ENCODE measurements around the gene NR3C2. TPM values are rescaled to one million over a fixed set of nuclear protein-coding genes. Genes with fewer than 3 reads are reported as not detected.

The NR3C2 gene
- total RNA-seq, 1 donor: 4.7 TPM

DNA sequence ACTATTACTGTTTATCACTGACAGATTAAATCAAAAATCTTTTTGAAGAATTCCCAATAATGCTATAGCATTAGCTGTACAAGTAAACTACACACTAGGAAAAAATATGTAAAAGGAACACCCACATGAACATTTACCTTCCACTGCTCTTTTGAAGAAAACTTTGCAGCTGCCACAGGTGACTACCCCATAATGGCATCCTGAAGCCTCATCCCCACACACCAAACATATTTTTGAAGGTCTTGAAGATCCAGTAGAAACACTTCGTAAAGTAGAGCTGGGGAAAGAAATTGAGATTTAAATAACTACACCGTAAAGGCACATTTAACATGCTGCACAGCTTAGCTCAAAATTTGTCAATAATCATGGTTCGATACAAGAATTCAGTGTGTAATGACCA lies 182.4 kb downstream of the NR3C2 start:
- TF ChIP-seq, protein P1, sequence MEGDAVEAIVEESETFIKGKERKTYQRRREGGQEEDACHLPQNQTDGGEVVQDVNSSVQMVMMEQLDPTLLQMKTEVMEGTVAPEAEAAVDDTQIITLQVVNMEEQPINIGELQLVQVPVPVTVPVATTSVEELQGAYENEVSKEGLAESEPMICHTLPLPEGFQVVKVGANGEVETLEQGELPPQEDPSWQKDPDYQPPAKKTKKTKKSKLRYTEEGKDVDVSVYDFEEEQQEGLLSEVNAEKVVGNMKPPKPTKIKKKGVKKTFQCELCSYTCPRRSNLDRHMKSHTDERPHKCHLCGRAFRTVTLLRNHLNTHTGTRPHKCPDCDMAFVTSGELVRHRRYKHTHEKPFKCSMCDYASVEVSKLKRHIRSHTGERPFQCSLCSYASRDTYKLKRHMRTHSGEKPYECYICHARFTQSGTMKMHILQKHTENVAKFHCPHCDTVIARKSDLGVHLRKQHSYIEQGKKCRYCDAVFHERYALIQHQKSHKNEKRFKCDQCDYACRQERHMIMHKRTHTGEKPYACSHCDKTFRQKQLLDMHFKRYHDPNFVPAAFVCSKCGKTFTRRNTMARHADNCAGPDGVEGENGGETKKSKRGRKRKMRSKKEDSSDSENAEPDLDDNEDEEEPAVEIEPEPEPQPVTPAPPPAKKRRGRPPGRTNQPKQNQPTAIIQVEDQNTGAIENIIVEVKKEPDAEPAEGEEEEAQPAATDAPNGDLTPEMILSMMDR (IDR thresholded peaks at IDR 0.05; ENCODE audit: insufficient read depth, low read length): no peak
- no peak overlapping the region for H3K4me3 ChIP-seq (ENCODE audit: low read depth, low read length)
- DNase-seq (ENCODE audit: low read depth): no peak

DNA sequence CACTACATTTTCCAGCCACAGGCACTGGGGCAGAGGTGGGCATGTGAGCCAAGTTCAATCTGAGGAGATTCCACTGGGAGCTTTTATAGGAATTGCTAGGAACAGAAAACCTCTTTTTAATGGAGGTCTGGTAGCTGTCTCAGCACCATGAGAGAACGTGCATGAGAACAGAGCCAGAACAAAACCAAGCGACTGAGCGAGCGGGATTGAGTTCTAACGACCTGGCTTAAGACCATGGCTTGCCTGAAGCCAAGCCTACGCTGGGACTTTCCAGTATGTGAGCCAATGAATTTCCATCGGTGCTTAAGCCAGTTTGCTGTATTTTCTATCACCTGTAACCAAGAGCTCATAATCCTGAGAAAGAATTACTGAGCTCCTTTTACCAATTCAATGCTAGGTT lies 183.7 kb downstream of the NR3C2 start:
- TF ChIP-seq, protein P1 (IDR thresholded peaks at IDR 0.05; ENCODE audit: insufficient read depth, low read length): no peak
- DNase-seq (ENCODE audit: low read depth): no peak
- H3K4me3 ChIP-seq (ENCODE audit: low read depth, low read length): no peak overlapping the region

DNA sequence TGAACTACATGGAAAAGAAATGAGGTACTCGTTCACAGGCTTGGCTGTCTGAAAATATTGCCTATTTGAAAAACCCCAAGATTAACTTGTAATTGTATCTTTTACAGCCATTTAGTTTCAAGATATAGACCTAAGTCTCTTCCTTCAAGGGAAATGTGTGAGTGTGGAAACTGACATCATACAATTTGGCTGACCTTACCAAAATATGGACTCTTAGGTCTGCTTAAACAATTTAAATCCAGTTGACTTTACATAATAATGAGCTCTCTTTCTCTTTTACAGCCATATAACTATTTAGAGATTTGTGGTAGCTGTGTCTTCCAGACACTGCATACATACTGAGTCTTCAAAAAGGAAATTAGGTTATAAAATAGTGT lies 186.9 kb downstream of the NR3C2 start:
- TF ChIP-seq, protein P1 (IDR thresholded peaks at IDR 0.05; ENCODE audit: insufficient read depth, low read length): no peak
- H3K4me3 ChIP-seq (ENCODE audit: low read depth, low read length): no peak overlapping the region
- no peak for DNase-seq (ENCODE audit: low read depth)

DNA sequence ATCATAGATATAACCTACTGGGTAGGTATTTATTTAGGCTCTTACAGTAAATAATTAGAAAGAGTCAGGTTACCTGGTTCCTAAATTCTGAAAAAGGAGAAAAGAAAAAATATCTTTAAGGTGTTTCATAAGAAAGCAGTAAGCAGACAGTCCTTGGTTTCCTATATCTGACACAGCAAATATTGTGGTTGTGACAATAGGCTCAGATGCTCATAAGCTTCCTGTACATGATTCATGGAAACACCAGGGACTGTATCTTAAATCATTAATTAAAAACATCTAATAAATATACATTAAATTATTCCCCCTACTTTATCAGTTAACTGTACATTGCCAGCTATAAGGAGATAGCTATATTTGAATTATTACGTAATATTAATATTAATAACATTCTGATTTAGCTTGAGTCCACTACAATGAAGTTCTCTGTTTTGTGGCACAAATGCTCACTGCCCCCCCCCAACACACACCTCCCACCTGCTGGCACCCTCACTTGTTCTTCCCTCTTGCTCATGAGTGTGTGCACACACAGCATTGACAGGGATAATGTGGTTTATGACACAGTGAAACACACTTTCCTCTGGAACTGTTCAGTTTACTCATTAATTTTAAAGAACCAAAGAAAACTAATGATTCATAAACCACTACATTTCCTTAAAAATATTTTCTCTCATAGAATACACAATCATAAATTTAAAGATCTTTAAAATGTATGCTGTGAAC lies 187.4 kb downstream of the NR3C2 start:
- TF ChIP-seq, protein P1 (IDR thresholded peaks at IDR 0.05; ENCODE audit: insufficient read depth, low read length): no peak
- H3K4me3 ChIP-seq (ENCODE audit: low read depth, low read length): no peak overlapping the region
- DNase-seq (ENCODE audit: low read depth): no peak

DNA sequence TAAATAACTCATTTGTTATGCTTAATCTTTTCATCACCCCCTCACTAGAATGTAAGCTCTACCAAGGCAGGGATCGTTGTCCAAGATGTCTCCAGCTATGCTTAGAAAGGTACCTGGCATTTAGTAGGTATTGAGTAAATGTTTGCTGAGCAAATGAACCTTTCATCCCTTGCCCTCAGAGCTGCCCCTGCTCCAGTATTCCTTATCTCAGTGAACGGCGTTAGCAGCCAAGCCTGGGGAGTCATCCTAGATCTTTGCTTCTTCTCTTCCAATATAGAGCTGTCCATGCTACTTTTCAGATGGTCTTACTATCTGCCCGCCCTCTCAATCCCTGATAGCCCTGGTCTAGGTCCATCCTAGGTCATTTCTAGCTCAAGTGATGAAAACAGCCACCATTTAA lies 188.4 kb downstream of the NR3C2 start:
- TF ChIP-seq, protein P1 (IDR thresholded peaks at IDR 0.05; ENCODE audit: insufficient read depth, low read length): no peak
- no peak overlapping the region for H3K4me3 ChIP-seq (ENCODE audit: low read depth, low read length)
- no peak for DNase-seq (ENCODE audit: low read depth)

DNA sequence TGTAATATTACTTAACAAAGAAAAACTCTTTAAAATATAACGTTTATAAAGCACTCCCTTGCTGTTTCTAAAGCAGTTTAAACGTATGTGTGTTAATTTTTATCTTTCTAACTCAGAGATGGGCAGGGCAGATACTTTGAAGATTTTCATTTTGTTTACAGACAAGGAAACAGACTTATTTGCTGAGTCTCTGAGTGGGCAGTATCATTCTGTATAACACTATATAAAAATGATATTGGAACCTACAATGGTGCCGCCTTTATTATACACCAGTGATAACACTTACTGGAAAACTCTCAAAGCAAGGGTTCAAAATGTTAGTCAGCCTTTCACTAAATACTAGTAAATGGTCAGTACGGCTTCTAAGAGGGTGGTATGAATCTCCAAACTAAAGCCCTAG lies 193.4 kb downstream of the NR3C2 start:
- no peak overlapping the region for H3K4me3 ChIP-seq (ENCODE audit: low read depth, low read length)
- TF ChIP-seq, protein P1 (IDR thresholded peaks at IDR 0.05; ENCODE audit: insufficient read depth, low read length): no peak
- DNase-seq (ENCODE audit: low read depth): no peak

DNA sequence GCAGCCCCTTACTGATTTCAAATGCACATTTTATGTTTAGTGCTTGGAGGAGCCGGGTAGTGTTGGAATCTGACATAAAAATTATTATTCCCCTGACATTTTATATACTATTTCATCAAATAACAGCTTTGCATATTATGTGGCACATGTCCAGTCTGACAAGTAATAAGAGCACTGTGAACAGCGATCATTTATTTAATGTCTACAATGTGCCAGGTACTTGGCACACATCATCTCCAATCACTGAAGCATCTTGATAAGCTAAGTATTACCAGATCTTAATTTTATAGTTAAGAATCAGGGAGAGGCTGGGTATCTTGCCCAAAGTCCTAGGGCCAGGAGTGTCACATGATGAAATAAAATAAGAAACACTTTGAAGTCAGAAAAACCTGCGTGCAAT lies 197.2 kb downstream of the NR3C2 start:
- H3K4me3 ChIP-seq (ENCODE audit: low read depth, low read length): no peak overlapping the region
- DNase-seq (ENCODE audit: low read depth): no peak
- TF ChIP-seq, protein P1 (IDR thresholded peaks at IDR 0.05; ENCODE audit: insufficient read depth, low read length): no peak
